NCI-H2227 (cell line): ENCODE data around the gene CFAP221.

ENCODE experiments used
- DNase-seq: peaks from one replicate; lab custom pipeline; 2025; ENCODE audit not compliant: unreplicated experiment; lab: John Stamatoyannopoulos, UW

The CFAP221 gene

GRCh38 chr2:119544075-119544938, at the start of gene CFAP221:
Gene CFAP221 (plus strand): TSS chr2:119544449. CDS start chr2:119546132, 1,683 bp downstream.
- DNase-seq: peak; percentile 89

- DNase-seq: no peak
These were observed 48.3 kb upstream of the CFAP221 start for GRCh38 chr2:119495948-119496347.

DNA sequence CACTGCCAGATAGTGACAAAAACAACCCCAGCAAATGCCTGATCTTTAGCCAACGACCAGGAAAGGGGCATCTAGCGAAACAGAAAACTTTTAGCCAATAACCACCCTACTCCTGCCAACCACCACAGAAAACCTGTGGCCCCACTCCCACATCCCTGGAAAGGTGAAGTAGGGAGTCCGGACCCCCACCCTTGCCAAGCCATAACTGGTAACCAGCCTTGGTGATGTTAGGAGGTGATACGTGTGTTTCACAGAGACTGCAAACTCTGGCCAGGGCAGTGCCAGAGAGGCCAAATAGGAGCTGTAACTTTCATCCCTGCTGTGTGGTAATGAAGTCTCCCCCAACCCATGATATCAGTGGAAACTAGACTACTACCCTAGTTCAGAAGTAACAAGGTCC, 47.6 kb upstream of the CFAP221 start:
- no peak for DNase-seq

GRCh38 chr2:119508756-119509155, 35.5 kb upstream of the CFAP221 start:
- DNase-seq: no peak

- DNase-seq: no peak
These were observed 32.3 kb upstream of the CFAP221 start for GRCh38 chr2:119511989-119512388.

- DNase-seq: no peak
These were observed 31.3 kb upstream of the CFAP221 start for GRCh38 chr2:119512946-119513345.

- no peak for DNase-seq
These were observed 30.4 kb upstream of the CFAP221 start for GRCh38 chr2:119513832-119514231.

- no peak for DNase-seq
These were observed 28.1 kb upstream of the CFAP221 start for GRCh38 chr2:119516121-119516520.

DNA sequence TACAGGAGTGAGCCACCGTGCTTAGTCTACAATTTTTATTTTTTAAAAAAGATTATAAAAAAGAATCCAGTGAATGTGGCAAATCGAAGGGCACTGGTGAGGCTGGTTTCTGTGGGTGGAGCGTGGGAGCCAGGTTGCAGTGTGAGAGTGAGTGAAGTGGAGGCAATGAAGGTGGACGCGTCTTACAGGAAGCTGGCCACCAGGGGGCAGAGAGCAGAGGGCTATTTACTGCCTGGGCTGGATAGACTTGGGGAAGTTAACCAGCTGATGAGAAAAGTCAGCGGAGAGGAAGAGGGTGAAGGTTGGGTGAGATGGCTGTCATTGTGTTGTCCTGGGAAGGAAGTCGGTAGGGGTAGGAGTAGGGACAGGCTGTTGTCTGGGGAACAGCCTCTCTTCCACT, 26.8 kb upstream of the CFAP221 start:
- peak; percentile 3 for DNase-seq

GRCh38 chr2:119518401-119519056, 25.7 kb upstream of the CFAP221 start:
- no peak for DNase-seq

DNA sequence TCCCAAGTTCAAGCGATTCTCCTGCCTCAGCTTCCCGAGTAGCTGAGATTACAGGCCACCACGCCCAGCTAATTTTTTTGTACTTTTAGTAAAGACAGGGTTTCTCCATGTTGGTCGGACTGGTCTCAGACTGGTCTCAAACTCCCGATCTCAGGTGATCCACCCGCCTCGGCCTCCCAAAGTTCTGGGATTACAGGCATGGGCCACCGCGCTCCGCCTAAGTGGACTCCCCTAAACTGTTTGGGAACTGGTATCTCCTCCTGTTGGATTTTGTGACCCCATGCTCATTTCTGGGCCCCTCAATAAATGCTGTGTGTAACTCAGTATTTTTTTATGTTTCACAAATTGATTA, 25.2 kb upstream of the CFAP221 start:
- no peak for DNase-seq

DNA sequence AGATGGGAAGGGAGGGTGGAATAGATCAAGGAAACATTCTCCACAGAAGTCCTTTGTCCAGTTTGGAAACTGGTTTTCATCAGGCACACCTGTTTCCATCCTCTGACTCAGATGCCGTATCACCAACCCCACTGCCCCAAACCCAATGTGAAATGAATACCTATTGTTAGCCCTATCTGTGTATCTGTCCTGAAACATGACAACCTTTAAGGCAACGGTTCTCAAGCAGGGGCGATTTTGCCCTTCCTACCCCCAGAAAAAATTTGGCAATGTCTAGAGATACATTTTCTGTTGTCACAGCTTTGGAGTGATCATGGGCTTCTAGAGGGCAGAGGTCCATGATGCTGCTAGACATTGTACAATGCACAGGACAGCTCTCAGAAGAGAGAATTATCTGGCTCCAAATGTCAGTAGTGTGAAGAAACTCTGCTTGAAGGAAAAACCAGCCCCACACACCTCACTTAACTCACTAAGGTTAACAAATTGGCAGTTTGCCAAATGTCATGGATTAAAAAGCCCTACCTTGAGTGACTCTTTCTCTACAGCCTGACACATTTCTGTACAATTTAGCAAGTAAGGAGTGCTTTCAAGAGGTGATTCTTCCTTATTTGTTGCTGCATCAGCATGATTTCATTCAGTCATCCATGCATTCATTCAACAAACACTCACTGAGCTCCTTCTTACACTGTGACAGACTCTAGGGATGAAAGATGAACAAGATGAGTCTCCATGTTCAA, 23.4 kb upstream of the CFAP221 start:
- DNase-seq: peak; percentile 47

GRCh38 chr2:119521433-119522050, 22.7 kb upstream of the CFAP221 start:
- no peak for DNase-seq

GRCh38 chr2:119522671-119523070, 21.6 kb upstream of the CFAP221 start:
- no peak for DNase-seq

DNA sequence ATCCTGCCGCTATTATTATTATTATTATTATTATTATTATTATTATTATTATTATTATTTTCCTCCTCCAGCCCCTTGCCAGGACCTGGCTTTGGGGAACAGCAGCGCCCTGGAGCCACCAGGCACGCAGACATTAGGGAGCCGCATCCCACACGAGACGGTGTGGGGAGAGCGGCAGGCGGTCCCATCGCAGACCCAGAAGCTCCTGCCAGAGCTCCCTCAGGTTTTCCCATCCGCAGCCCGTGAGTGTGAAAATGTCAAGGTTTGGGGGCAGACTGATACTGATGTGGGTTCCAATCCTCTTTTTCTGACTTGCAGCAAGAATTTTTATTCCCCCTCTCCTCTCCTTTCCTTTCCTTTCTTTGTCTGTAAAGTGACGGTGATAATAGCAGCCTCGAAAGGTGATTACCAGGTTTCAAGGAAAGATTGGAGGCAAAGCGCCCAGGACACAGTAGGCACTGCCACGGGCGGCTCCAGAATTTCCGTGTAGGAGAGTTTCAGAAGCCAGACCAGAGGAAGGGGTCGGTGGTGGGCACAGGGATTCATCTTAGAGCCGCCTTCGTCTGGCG, 20.8 kb upstream of the CFAP221 start:
- DNase-seq: no peak

DNA sequence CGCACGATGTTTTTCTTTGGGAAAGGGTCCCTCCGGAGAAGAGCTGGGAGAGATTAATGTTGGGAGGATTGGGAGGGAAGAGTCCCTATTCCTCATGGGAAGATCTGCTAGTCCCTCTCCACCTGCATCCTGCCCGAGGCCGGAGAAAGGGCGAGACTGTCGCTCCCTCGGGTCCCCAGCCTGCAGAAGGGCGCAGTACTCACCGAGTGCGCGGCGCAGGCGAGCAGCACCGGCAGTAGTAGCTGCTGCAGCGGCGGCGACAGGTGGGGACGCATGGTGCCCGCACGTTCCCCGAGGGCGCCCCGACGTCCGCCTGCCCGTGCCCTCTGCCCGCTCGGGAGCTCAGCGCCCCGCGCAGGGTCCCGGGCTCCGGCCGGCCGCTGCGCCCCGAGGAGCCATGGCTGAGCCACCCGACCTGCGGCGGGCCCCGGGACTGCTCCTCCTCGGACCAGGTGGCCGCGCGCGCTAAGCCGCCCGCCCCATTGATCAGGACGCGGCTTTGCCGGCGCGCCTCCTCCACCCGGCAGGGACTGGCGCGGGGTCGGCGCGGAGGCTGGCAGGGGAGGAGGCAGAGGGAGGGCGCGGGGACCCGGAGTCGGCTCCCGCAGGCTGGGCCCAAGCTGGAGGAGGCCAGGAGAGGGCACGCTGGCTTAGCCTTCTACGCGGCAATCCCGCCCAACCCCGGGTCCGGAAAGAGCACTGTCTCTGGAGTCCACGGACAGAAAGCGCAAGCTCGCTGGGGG, 20.1 kb upstream of the CFAP221 start, which contains the start of gene SCTR:
Gene SCTR (minus strand): TSS at position 532 of the 743 bp plus-strand sequence. CDS start 257 bp downstream, at position 275.
- peak; percentile 33 for DNase-seq

- DNase-seq: no peak
These were observed 18.6 kb upstream of the CFAP221 start for GRCh38 chr2:119525614-119526013.

DNA sequence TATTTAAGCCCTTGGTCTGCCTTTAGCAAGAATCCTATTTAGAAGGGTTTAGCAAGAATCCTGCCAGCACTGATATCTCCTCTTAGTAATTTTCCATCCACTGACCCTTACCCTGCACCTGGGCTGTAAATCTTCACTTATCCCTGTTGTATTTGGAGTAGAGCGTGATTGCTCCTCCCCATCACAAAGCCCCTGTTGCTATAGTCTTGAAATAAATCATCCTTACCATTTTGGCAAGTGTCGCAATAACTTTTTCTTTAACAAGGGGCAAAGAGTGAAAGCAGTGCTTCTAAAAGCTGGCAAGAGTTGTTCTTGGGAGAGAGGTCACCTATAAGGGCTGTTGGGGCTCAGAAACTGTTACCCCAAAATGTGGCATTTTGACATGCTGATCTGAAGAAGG, 16.2 kb upstream of the CFAP221 start:
- no peak for DNase-seq

DNA sequence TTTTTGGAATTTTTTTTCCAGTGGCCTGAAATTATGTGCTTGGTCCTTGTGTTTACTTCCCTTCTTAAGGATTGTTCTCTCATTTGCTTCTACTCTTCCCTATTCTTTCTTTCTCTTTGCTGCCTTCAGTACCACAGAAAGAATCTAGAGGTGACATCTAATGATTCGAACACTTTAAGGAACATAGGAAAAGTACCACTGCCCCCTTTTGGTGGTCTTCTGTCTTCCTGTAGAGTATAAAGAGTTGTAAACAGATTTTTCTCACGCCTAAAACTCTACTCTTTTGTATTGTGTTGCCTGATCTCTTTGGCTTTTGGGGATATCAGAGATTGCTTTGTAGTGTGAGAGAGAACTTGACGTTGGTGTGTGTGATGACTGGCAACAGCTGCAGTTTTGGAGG, 13.0 kb upstream of the CFAP221 start:
- DNase-seq: peak; percentile 24

- no peak for DNase-seq
These were observed 10.7 kb upstream of the CFAP221 start for GRCh38 chr2:119533560-119533959.
